ENCODE results near the gene SEC24C. TPM values are rescaled to one million over a fixed set of nuclear protein-coding genes. Genes with fewer than 3 reads are reported as not detected.
A peak's percentile ranks its signal among the peaks of the same experiment; 100 is the strongest.

The SEC24C gene
- total RNA-seq, 2 donors from 2014 or later: 63.2 to 71.4 TPM

GRCh38 chr10:73742454-73742734, 1.8 kb upstream of the SEC24C start:
- Histone ChIP-seq H3K36me3 (ENCODE audit: control insufficient read depth, insufficient read depth, low read length) (peaks cover 4% of the 10 kb centered on the region), H3K4me1 (ENCODE audit: control insufficient read depth, insufficient read depth, low read length) (peaks cover 9% of the 10 kb centered on the region), H3K9me3 (ENCODE audit: control insufficient read depth, low read length) (no peaks in the 10 kb centered on the region), H3K4me3 (ENCODE audit: low read length) (no peak overlapping the region), H3K27ac (ENCODE audit: low read depth, low read length) (no peak overlapping the region), H3K27me3 (ENCODE audit: control insufficient read depth, insufficient read depth, low read length, poor library complexity, severe bottlenecking) (no peaks in the 10 kb centered on the region), H3K9ac (ENCODE audit: extremely low read depth, low read length, poor library complexity, severe bottlenecking) (no peak overlapping the region)
- Mint-ChIP-seq H3K27me3 (ENCODE audit: insufficient read depth) (no peaks in the 10 kb centered on the region), H3K9me3 (no peaks in the 10 kb centered on the region), H3K4me1 (peaks cover 33% of the 10 kb centered on the region), H3K36me3 (ENCODE audit: low read depth) (peaks cover 17% of the 10 kb centered on the region), H3K4me3 (peak overlapping the region; percentile 89), H3K27ac (peak overlapping the region; percentile 100)
- no peak for DNase-seq
- TF ChIP-seq CTCF (conservative IDR thresholded peaks at IDR 0.05): no peak
- WGBS, 2 experiments (ENCODE audit: insufficient coverage in 1 of 2, insufficient read length in 1 of 2): 88 to 91% methylated on average over 2 to 5 of the region's 5 CpGs

GRCh38 chr10:73743327-73743904, 756 bp upstream of the SEC24C start:
- H3K36me3 Mint-ChIP-seq (ENCODE audit: low read depth): peaks cover 12% of the 10 kb centered on the region
- Histone ChIP-seq H3K36me3 (ENCODE audit: control insufficient read depth, insufficient read depth, low read length) (peaks cover 10% of the 10 kb centered on the region), H3K4me1 (ENCODE audit: control insufficient read depth, insufficient read depth, low read length) (peaks cover 9% of the 10 kb centered on the region), H3K9ac (ENCODE audit: extremely low read depth, low read length, poor library complexity, severe bottlenecking) (peak overlapping the region; percentile 94), H3K4me3 (ENCODE audit: low read length) (peak overlapping the region; percentile 89), H3K27me3 (ENCODE audit: control insufficient read depth, insufficient read depth, low read length, poor library complexity, severe bottlenecking) (no peaks in the 10 kb centered on the region), H3K9me3 (ENCODE audit: control insufficient read depth, low read length) (no peaks in the 10 kb centered on the region), H3K27ac (ENCODE audit: low read depth, low read length) (peak overlapping the region; percentile 96)
- no peaks in the 10 kb centered on the region for H3K27me3 Mint-ChIP-seq (ENCODE audit: insufficient read depth)
- peak overlapping the region; percentile 89 for H3K4me3 Mint-ChIP-seq
- no peaks in the 10 kb centered on the region for H3K9me3 Mint-ChIP-seq
- H3K27ac Mint-ChIP-seq: peak overlapping the region; percentile 100
- DNase-seq: peak; percentile 20
- H3K4me1 Mint-ChIP-seq: peaks cover 33% of the 10 kb centered on the region
- no peak for TF ChIP-seq CTCF (conservative IDR thresholded peaks at IDR 0.05)
- WGBS, 2 experiments (ENCODE audit: insufficient coverage in 1 of 2, insufficient read length in 1 of 2): 5 to 32% methylated on average over 3 to 6 of the region's 6 CpGs

GRCh38 chr10:73744664-73744975, 448 bp downstream of the SEC24C start:
- Mint-ChIP-seq H3K9me3 (no peaks in the 10 kb centered on the region), H3K36me3 (ENCODE audit: low read depth) (peaks cover 19% of the 10 kb centered on the region), H3K27me3 (ENCODE audit: insufficient read depth) (no peaks in the 10 kb centered on the region), H3K27ac (peak overlapping the region; percentile 100), H3K4me1 (peaks cover 33% of the 10 kb centered on the region), H3K4me3 (peak overlapping the region; percentile 89)
- H3K4me1 ChIP-seq (ENCODE audit: control insufficient read depth, insufficient read depth, low read length): peaks cover 9% of the 10 kb centered on the region
- peak overlapping the region; percentile 94 for H3K9ac ChIP-seq (ENCODE audit: extremely low read depth, low read length, poor library complexity, severe bottlenecking)
- H3K27me3 ChIP-seq (ENCODE audit: control insufficient read depth, insufficient read depth, low read length, poor library complexity, severe bottlenecking): no peaks in the 10 kb centered on the region
- H3K4me3 ChIP-seq (ENCODE audit: low read length): peak overlapping the region; percentile 89
- H3K9me3 ChIP-seq (ENCODE audit: control insufficient read depth, low read length): no peaks in the 10 kb centered on the region
- peak overlapping the region; percentile 96 for H3K27ac ChIP-seq (ENCODE audit: low read depth, low read length)
- 0% methylated on average over 6 to 10 of the region's 10 CpGs for WGBS, 2 experiments (ENCODE audit: insufficient coverage in 1 of 2, insufficient read length in 1 of 2)
- no peak for TF ChIP-seq CTCF (conservative IDR thresholded peaks at IDR 0.05)
- H3K36me3 ChIP-seq (ENCODE audit: control insufficient read depth, insufficient read depth, low read length): peaks cover 17% of the 10 kb centered on the region
- no peak for DNase-seq

Measured in endodermal cell (in vitro differentiated cells).